OCI-LY3 (cell line): ENCODE measurements around the gene CDH23.

Experiments used
- CTCF ChIP-seq: fragments of 200-600, 300-600 bp; sonication (generic); IDR thresholded peaks from 2 replicates; pipeline ENCODE4 v1.5.1; 2014; ENCODE audit warnings: antibody characterized with exemption, low read length, low read depth
- EZH2phosphoT487 ChIP-seq: fragments of 200-600 bp; shearing (Covaris generic); IDR thresholded peaks from 2 replicates; pipeline ENCODE4 v1.6.1; 2018; ENCODE audit warnings: antibody characterized with exemption, mixed run types, low read depth

DNA sequence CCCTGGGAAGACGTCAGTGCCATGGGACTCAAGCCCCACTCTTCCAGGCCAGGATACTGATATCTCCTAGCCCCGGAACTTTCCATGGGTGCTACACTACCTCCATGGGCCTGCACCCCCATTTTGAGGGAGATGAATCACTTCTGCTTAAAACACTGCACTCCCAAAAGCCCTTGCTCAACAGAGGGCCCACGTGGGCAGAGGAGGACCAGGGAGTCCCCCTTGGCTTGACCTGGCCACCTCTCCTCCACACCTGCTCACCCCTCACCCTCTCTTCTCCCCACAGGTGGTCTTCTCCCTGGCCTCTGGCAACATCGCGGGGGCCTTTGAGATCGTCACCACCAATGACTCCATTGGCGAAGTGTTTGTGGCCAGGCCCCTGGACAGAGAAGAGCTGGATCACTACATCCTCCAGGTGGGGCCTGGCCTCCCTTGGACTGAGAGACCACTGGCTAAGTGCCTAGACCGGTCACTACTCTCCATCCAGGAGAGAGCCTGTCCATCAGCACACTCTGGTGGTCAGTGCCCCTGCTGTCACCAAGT lies 342.7 kb downstream of the CDH23 start:
- TF ChIP-seq CTCF (no peak), EZH2phosphoT487 (no peak)
